T-cell (primary cell): Measurements from ENCODE around the gene NUDT8. TPM values are rescaled to one million over a fixed set of nuclear protein-coding genes. Genes with fewer than 3 reads are reported as not detected.
"Not testable (repeated sequence)": the region's sequence is repeated elsewhere in the genome, so short reads cannot be mapped to it uniquely, and the experiment has no call there.

Experiments
- ATAC-seq, 4 experiments: fragments of 200-7000 bp in 3 of 4; fragments of 150-1000 bp in 1 of 4; cut with Tn5 transposase; replicated peaks in 1 of 4; 1 replicate in 3 of 4; 2 replicates in 1 of 4; pipeline ENCODE4 v1.10.0; 2021; ENCODE audit warnings: moderate library complexity in 3 of 4, mild to moderate bottlenecking in 2 of 4, moderate number of reproducible peaks in 1 of 4
- CTCF ChIA-PET, 2 donors: fragments of 300-600 bp; sonication (Branson Sonifier 250); formaldehyde crosslinking; loops; one replicate each; lab custom pipeline; 2022; ENCODE audit warnings: antibody characterized with exemption in 2 of 2; lab: Charles Lee
- POLR2A ChIA-PET, 2 donors: fragments of 300-600 bp; sonication (Branson Sonifier 250); formaldehyde crosslinking; loops; one replicate each; lab custom pipeline; 2022; ENCODE audit warnings: antibody characterized with exemption in 2 of 2; lab: Charles Lee
- DNase-seq, 35 experiments: peaks; one replicate each; pipeline versions ENCODE4 v3.0.0 to v3.0.0-alpha.2; 2013 to 2023
- H3K27ac ChIP-seq: one replicate; pipeline ENCODE4 v1.5.1; 2013; ENCODE audit warnings: low read length
- H3K27me3 ChIP-seq, 2 experiments: replicated peaks in 1 of 2; 1 replicate in 1 of 2; 2 replicates in 1 of 2; pipeline versions ENCODE4 v1.6.1 to v1.7.0; 2013; ENCODE audit warnings: low read length in 1 of 2, mixed read lengths in 1 of 2; ENCODE audit not compliant: control insufficient read depth in 2 of 2, insufficient read depth in 2 of 2; ENCODE audit errors: extremely low read depth in 1 of 2
- H3K36me3 ChIP-seq, 2 donors: 1 replicate in 1 of 2; 2 replicates in 1 of 2; pipeline versions ENCODE4 v1.6.1 to v1.7.0; 2013; ENCODE audit warnings: low read length in 1 of 2; ENCODE audit not compliant: control insufficient read depth in 2 of 2, insufficient read depth in 1 of 2; ENCODE audit errors: extremely low read depth in 1 of 2
- H3K4me1 ChIP-seq, 2 experiments: 1 replicate in 1 of 2; 2 replicates in 1 of 2; pipeline versions ENCODE4 v1.6.1 to v1.7.0; 2013; ENCODE audit warnings: low read length in 2 of 2, mixed read lengths in 1 of 2; ENCODE audit not compliant: insufficient read depth in 2 of 2, control insufficient read depth in 1 of 2; ENCODE audit errors: extremely low read depth in 1 of 2
- H3K4me3 ChIP-seq, 2 donors: 1 replicate in 1 of 2; 2 replicates in 1 of 2; pipeline versions ENCODE4 v1.5.1 to v1.7.0; 2013; ENCODE audit warnings: mild to moderate bottlenecking in 2 of 2, low read length in 1 of 2, moderate library complexity in 1 of 2; ENCODE audit not compliant: control insufficient read depth in 1 of 2; ENCODE audit errors: extremely low read depth in 1 of 2
- H3K9me3 ChIP-seq: 2 replicates; pipeline ENCODE4 v1.7.0; 2013
- H3K27ac Mint-ChIP-seq, 2 donors: one replicate each; pipeline ENCODE4 v1.8.0; 2020 to 2021; ENCODE audit warnings: mild to moderate bottlenecking in 2 of 2, mixed read lengths in 2 of 2
- H3K27me3 Mint-ChIP-seq, 2 donors: one replicate each; pipeline ENCODE4 v1.8.0; 2021 to 2022; ENCODE audit warnings: mixed read lengths in 2 of 2
- H3K36me3 Mint-ChIP-seq: one replicate; pipeline ENCODE4 v1.8.0; 2021; ENCODE audit warnings: mixed read lengths
- H3K4me1 Mint-ChIP-seq, 3 donors: one replicate each; pipeline ENCODE4 v1.8.0; 2020 to 2022; ENCODE audit warnings: mixed read lengths in 3 of 3, mild to moderate bottlenecking in 1 of 3
- H3K4me3 Mint-ChIP-seq, 3 donors: one replicate each; pipeline ENCODE4 v1.8.0; 2020 to 2022; ENCODE audit warnings: mild to moderate bottlenecking in 3 of 3, mixed read lengths in 3 of 3, moderate library complexity in 3 of 3
- H3K9me3 Mint-ChIP-seq, 3 donors: one replicate each; pipeline ENCODE4 v1.8.0; 2020 to 2022; ENCODE audit warnings: mixed read lengths in 3 of 3
- WGBS: methylation state at CpG from one replicate; pipeline ENCODE4 v1.1.5; 2013; ENCODE audit warnings: missing lambda C conversion rate; ENCODE audit not compliant: insufficient coverage; 5-methylcytosine and 5-hydroxymethylcytosine counted together
- total RNA-seq, 35 experiments: library from RNA in 6 of 35; stranded (reverse) in 6 of 35; fragments of 120-200 nt in 1 of 35; gene quantifications; one replicate each; pipeline versions ENCODE4 v1.2.1 to v1.2.4 and lab custom pipeline; 2013 to 2026

NUDT8 gene
- total RNA-seq, 5 donors from 2014 or later (not counting 1 experiment from before 2014, with no cell fraction given), result 1.5 to 8.0 (median 4.5) TPM

DNA sequence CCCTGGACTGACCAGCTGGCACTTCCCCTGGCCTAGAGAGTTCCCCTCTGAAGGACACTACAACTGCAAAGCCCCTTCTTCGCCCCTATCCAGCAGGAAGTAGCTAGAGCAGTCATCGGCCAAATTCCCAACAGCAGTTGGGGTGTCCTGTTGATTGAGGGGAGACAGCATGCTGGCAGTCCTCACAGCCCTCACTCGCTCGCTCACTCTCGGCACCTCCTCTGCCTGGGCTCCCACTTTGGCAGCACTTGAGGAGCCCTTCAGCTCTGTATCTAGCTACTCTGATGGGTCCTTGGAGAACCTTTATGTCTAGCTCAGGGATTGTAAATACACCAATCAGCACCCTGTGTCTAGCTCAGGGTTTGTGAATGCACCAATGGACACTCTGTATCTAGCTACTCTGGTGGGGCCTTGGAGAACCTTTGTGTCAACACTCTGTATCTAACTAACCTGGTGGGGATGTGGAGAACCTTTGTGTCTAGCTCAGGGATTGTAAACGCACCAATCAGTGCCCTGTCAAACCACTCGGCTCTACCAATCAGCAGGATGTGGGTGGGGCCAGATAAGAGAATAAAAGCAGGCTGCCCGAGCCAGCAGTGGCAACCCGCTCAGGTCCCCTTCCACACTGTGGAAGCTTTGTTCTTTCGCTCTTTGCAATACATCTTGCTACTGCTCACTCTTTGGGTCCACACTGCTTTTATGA lies 3.5 kb downstream of the NUDT8 start:
- ATAC-seq, H3K4me3 ChIP-seq, H3K9me3 ChIP-seq, H3K9me3 Mint-ChIP-seq, DNase-seq, H3K27me3 ChIP-seq, H3K27me3 Mint-ChIP-seq, H3K36me3 ChIP-seq, H3K36me3 Mint-ChIP-seq, H3K4me1 Mint-ChIP-seq, H3K4me3 Mint-ChIP-seq, H3K27ac ChIP-seq, POLR2A ChIA-PET: not testable (repeated sequence)
- H3K27ac Mint-ChIP-seq, result peak overlapping the region in 1 of 2 donors; percentile 4
- WGBS, result 89% methylated on average over 5 of the region's 10 CpGs
- CTCF ChIA-PET, result interaction anchor here in 1 of 2 donors (2.1 kb wide), 1 partner anchor 33 kb away, joined by 4 read pairs; no protein-coding TSS in a partner anchor
- H3K4me1 ChIP-seq, result peaks cover 0 to 21% of the 10 kb centered on the region in 2 experiments

DNA sequence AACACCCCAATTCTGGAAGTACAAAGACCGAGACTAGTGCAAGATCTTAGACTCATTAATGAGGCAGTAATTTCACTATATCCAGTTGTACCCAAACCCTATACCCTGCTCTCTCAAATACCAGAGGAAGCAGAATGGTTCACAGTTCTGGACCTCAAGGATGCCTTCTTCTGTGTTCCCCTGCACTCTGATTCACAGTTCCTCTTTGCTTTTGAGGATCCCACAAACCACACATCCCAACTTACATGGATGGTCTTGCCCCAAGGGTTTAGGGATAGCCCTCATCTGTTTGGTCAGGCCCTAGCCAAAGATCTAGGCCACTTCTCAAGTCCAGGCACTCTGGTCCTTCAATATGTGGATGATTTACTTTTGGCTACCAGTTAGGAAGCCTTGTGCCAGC lies 5.9 kb downstream of the NUDT8 start:
- 100% methylated on average over 1 of the region's 1 CpG for WGBS
- H3K27me3 ChIP-seq, CTCF ChIA-PET, H3K36me3 Mint-ChIP-seq, H3K4me3 Mint-ChIP-seq, H3K27ac Mint-ChIP-seq, H3K27ac ChIP-seq, POLR2A ChIA-PET, ATAC-seq, H3K36me3 ChIP-seq, H3K4me1 Mint-ChIP-seq, DNase-seq, H3K4me1 ChIP-seq, H3K9me3 Mint-ChIP-seq, H3K4me3 ChIP-seq, H3K27me3 Mint-ChIP-seq, H3K9me3 ChIP-seq: not testable (repeated sequence)

DNA sequence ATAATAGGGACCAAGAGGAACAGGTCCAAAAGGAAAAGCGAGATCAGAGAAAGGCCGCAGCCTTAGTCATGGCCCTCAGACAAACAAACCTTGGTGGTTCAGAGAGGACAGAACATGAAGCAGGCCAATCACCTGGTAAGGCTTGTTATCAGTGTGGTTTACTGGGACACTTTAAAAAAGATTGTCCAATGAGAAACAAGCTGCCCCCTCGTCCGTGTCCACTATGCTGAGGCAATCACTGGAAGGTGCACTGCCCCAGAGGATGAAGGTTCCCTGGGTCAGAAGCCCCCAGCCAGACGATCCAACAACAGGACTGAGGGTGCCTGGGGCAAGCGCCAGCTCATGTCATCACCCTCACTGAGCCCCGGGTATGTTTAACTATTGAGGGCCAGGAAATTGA lies 6.8 kb downstream of the NUDT8 start:
- CTCF ChIA-PET, result not testable (repeated sequence)
- WGBS, result 60% methylated on average over 2 of the region's 7 CpGs

DNA sequence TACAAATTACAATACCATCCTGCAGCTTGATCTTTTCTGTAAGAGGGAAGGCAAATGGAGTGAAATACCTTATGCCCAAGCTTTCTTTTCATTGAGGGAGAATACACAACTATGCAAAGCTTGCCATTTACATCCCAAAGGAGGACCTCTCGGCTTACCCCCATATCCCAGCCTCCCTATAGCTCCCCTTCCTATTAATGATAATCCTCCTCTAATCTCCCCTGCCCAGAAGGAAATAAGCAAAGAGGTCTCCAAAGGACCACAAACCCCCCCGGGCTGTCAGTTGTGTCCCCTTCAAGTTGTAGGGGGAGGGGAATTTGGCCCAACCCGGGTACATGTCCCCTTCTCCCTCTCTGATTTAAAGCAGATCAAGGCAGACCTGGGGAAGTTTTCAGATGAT lies 7.8 kb downstream of the NUDT8 start:
- ATAC-seq, H3K9me3 ChIP-seq, H3K27ac Mint-ChIP-seq, DNase-seq, H3K36me3 ChIP-seq, H3K9me3 Mint-ChIP-seq, CTCF ChIA-PET, H3K27me3 ChIP-seq, H3K27ac ChIP-seq, H3K4me3 ChIP-seq, H3K4me3 Mint-ChIP-seq, H3K4me1 ChIP-seq, H3K27me3 Mint-ChIP-seq, POLR2A ChIA-PET, H3K4me1 Mint-ChIP-seq, H3K36me3 Mint-ChIP-seq: not testable (repeated sequence)
- no CpG with 5 or more reads among the region's 3 CpGs for WGBS

More for the DNA sequence above, 6.8 kb downstream of the NUDT8 start:
- H3K4me3 Mint-ChIP-seq, H3K4me3 ChIP-seq, H3K27me3 ChIP-seq, H3K27ac ChIP-seq, H3K27ac Mint-ChIP-seq, H3K36me3 Mint-ChIP-seq, H3K27me3 Mint-ChIP-seq, POLR2A ChIA-PET, ATAC-seq, H3K4me1 ChIP-seq, H3K36me3 ChIP-seq, H3K9me3 ChIP-seq, H3K4me1 Mint-ChIP-seq, DNase-seq, H3K9me3 Mint-ChIP-seq: not testable (repeated sequence)

DNA sequence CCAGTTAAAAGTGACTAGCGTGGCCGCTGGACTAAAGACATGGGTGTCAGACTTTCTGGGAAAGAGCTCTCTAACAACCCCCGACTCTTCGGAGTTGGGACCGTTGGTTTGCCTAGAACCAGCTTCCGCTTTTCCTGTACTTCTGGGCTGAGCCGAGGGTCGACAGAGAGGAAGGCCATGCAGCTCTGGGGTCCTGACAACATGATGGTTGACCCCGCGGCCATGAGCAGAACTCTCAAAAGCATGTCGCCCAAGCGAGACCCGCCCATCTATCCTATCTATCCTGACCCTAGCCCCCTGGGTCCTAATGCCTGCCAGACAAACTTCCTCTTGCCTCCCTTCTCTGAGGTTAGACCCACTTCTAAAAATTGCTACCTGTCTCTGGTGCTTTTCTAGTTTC lies 9.1 kb downstream of the NUDT8 start:
- H3K36me3 Mint-ChIP-seq, H3K4me3 ChIP-seq, H3K27me3 ChIP-seq, H3K27ac Mint-ChIP-seq, H3K9me3 Mint-ChIP-seq, ATAC-seq, H3K9me3 ChIP-seq, H3K36me3 ChIP-seq, H3K27ac ChIP-seq, POLR2A ChIA-PET, H3K4me3 Mint-ChIP-seq, CTCF ChIA-PET, H3K27me3 Mint-ChIP-seq: not testable (repeated sequence)
- WGBS, result 96% methylated on average over 9 of the region's 13 CpGs
- H3K4me1 Mint-ChIP-seq, result peaks cover 3 to 11% (median 4%) of the 10 kb centered on the region in 3 donors
- peak in 1 of 35 experiments; percentile 0 for DNase-seq
- peaks cover 2 to 14% of the 10 kb centered on the region in 2 experiments for H3K4me1 ChIP-seq

DNA sequence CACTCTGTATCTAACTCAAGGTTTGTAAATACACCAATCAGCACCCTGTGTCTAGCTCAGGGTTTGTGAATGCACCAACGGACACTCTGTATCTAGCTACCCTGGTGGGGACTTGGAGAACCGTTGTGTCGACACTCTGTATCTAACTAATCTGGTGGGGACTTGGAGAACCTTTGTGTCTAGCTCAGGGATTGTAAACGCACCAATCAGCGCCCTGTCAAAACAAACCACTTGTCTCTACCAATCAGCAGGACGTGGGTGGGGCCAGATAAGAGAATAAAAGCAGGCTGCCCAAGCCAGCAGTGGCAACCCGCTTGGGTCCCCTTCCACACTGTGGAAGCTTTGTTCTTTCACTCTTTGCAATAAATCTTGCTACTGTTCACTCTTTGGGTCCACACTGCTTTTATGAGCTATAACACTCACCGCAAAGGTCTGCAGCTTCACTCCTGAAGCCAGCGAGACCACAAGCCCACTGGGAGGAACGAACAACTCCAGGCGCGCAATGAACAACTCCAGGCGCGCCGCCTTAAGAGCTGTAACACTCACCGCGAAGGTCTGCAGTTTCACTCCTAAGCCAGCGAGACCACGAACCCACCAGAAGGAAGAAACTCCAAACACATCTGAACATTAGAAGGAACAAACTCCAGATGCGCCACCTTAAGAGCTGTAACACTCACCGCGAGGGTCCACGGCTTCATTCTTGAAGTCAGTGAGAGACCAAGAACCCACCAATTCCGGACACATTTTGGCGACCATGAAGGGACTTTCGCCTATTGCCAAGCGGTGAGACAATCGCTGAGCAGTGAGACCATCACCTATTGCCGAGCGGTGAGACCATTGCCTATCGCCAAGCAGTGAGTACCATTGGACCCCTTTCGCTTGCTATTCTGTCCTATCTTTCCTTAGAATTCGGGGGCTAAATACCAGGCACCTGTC lies 9.8 kb downstream of the NUDT8 start:
- CTCF ChIA-PET, POLR2A ChIA-PET: not testable (repeated sequence)

More for the DNA sequence above, 9.8 kb downstream of the NUDT8 start:
- 75% methylated on average over 23 of the region's 33 CpGs for WGBS
- not testable (repeated sequence) for DNase-seq, H3K27me3 Mint-ChIP-seq, H3K4me3 Mint-ChIP-seq, H3K27me3 ChIP-seq, H3K9me3 ChIP-seq, H3K27ac ChIP-seq, ATAC-seq, H3K27ac Mint-ChIP-seq, H3K36me3 Mint-ChIP-seq, H3K36me3 ChIP-seq, H3K4me3 ChIP-seq, H3K9me3 Mint-ChIP-seq
- peaks cover 7 to 20% of the 10 kb centered on the region in 2 experiments for H3K4me1 ChIP-seq
- H3K4me1 Mint-ChIP-seq, result peaks cover 3 to 16% (median 4%) of the 10 kb centered on the region in 3 donors
